Endothelial cell of umbilical vein (primary cell): ENCODE data around the gene TNFSF4. TPM values are rescaled to one million over a fixed set of nuclear protein-coding genes. Genes with fewer than 3 reads are reported as not detected.

Experiments
- BruUV-seq: library from RNA; stranded (reverse); fragments of 400-500 nt; replicated peaks from 2 replicates; lab custom pipeline; 2021; lab: Mats Ljungman, UMichigan
- CTCF ChIA-PET: fragments of 300-600, 350-600 bp; sonication (Branson Sonifier 250); formaldehyde crosslinking; loops from one replicate; lab custom pipeline; 2021; ENCODE audit warnings: antibody characterized with exemption, inconsistent platforms; lab: Charles Lee
- POLR2A ChIA-PET: fragments of 300-600, 350-600 bp; sonication (Branson Sonifier 250); formaldehyde crosslinking; loops from one replicate; lab custom pipeline; 2021; ENCODE audit warnings: antibody characterized with exemption, inconsistent platforms; lab: Charles Lee
- DNase-seq: peaks from one replicate; pipeline ENCODE4 v3.0.0-alpha.2; 2011; ENCODE audit warnings: low read depth, low spot score
- FAIRE-seq: peaks from 2 replicates; lab custom pipeline; 2011; peaks lifted over from hg19 to GRCh38; lab: Jason Lieb, UNC
- H2AFZ ChIP-seq: 2 replicates; pipeline ENCODE4 v1.6.0; 2012; ENCODE audit warnings: low read depth, low read length, control low read depth, inconsistent platforms
- H3K27ac ChIP-seq: 2 replicates; pipeline ENCODE4 v1.5.1; 2011; ENCODE audit warnings: low read depth, mild to moderate bottlenecking, control low read depth, low read length, moderate library complexity; ENCODE audit not compliant: insufficient read depth
- H3K27me3 ChIP-seq, 2 experiments: 2 replicates each; pipeline versions ENCODE4 v1.6.0 to v1.6.1; 2011; ENCODE audit warnings: low read length in 2 of 2, mixed read lengths in 1 of 2; ENCODE audit not compliant: control insufficient read depth in 2 of 2, insufficient read depth in 2 of 2
- H3K36me3 ChIP-seq, 2 experiments: 2 replicates in 1 of 2; 3 replicates in 1 of 2; pipeline ENCODE4 v1.5.1; 2011; ENCODE audit warnings: low read length in 2 of 2, mild to moderate bottlenecking in 1 of 2, moderate library complexity in 1 of 2; ENCODE audit not compliant: control insufficient read depth in 2 of 2, insufficient read depth in 2 of 2; ENCODE audit errors: extremely low read depth in 1 of 2
- H3K4me1 ChIP-seq: 3 replicates; pipeline ENCODE4 v1.5.1; 2011; ENCODE audit warnings: mild to moderate bottlenecking, low read length; ENCODE audit not compliant: control insufficient read depth, insufficient read depth; ENCODE audit errors: extremely low read depth
- H3K4me2 ChIP-seq: 2 replicates; pipeline ENCODE4 v1.6.1; 2011; ENCODE audit warnings: low read length, control low read depth, mixed read lengths; ENCODE audit not compliant: insufficient read depth
- H3K4me3 ChIP-seq, 3 experiments: fragments of 200-600 bp in 1 of 3; sonication (generic), shearing (Covaris generic) in 1 of 3; replicated peaks in 1 of 3; 2 replicates each; pipeline ENCODE4 v1.5.1; 2011 to 2016; ENCODE audit warnings: control low read depth in 3 of 3, low read length in 3 of 3, mild to moderate bottlenecking in 2 of 3, inconsistent platforms in 1 of 3, low read depth in 1 of 3, moderate library complexity in 1 of 3; ENCODE audit not compliant: insufficient read depth in 1 of 3
- H3K79me2 ChIP-seq: 2 replicates; pipeline ENCODE4 v1.6.0; 2012; ENCODE audit warnings: low read length, inconsistent platforms; ENCODE audit not compliant: control insufficient read depth, insufficient read depth
- H3K9ac ChIP-seq: replicated peaks from 2 replicates; pipeline ENCODE3; 2011; ENCODE audit warnings: low read length, control low read depth; ENCODE audit not compliant: insufficient read depth; ENCODE audit errors: extremely low read depth
- H3K9me1 ChIP-seq: replicated peaks from 3 replicates; pipeline ENCODE4 v1.6.0; 2011; ENCODE audit warnings: mild to moderate bottlenecking, low read length; ENCODE audit not compliant: control insufficient read depth, insufficient read depth; ENCODE audit errors: extremely low read depth
- H3K9me3 ChIP-seq: replicated peaks from 2 replicates; pipeline ENCODE4 v1.5.1; 2012; ENCODE audit warnings: low read length, inconsistent platforms; ENCODE audit not compliant: control insufficient read depth, insufficient read depth
- H4K20me1 ChIP-seq: replicated peaks from 2 replicates; pipeline ENCODE3; 2011; ENCODE audit warnings: mild to moderate bottlenecking, low read length; ENCODE audit not compliant: control insufficient read depth, insufficient read depth; ENCODE audit errors: extremely low read depth
- EZH2 ChIP-seq: IDR thresholded peaks from 2 replicates; pipeline ENCODE4 v1.6.1; 2012; ENCODE audit warnings: borderline replicate concordance, low read depth, mild to moderate bottlenecking, moderate library complexity, low read length, inconsistent platforms; ENCODE audit not compliant: severe bottlenecking
- FOS ChIP-seq: IDR thresholded peaks from 2 replicates; pipeline ENCODE4 v1.6.1; 2011; ENCODE audit warnings: mild to moderate bottlenecking, low read length, moderate library complexity, borderline replicate concordance; ENCODE audit not compliant: insufficient read depth
- GATA2 ChIP-seq: IDR thresholded peaks from 2 replicates; pipeline ENCODE4 v1.7.0; 2011; ENCODE audit warnings: low read depth, mild to moderate bottlenecking, moderate library complexity, mixed read lengths, low read length; ENCODE audit not compliant: insufficient read length, insufficient read depth
- JUN ChIP-seq: IDR thresholded peaks from 2 replicates; pipeline ENCODE4 v1.6.1; 2011; ENCODE audit warnings: borderline replicate concordance, low read depth; ENCODE audit not compliant: insufficient read length, insufficient read depth
- MYC ChIP-seq: IDR thresholded peaks from one replicate; pipeline ENCODE4 v1.6.1; 2011; ENCODE audit warnings: mild to moderate bottlenecking, low read depth, low read length
- POLR2A ChIP-seq: IDR thresholded peaks from 2 replicates; pipeline ENCODE4 v1.6.1; 2012; ENCODE audit warnings: low read depth, mild to moderate bottlenecking, control low read depth, low read length
- POLR2AphosphoS5 ChIP-seq: IDR thresholded peaks from 2 replicates; pipeline ENCODE4 v1.6.1; 2012; ENCODE audit warnings: low read depth, mild to moderate bottlenecking, control low read depth, low read length, moderate library complexity; ENCODE audit not compliant: insufficient read depth
- dilution Hi-C: fragments of 300-500 bp; cut with MboI; formaldehyde crosslinking; loops from one replicate; pipeline ENCODE4 v1.15.0; 2019; ENCODE audit warnings: low sequenced_read_pairs; ENCODE audit not compliant: extremely low pct_ligation_motif_present
- intact Hi-C: fragments of 100-400 bp; cut with micrococcal nuclease; formaldehyde crosslinking; loops from one replicate; pipeline ENCODE4 v1.10.0; 2022
- polyA plus RNA-seq, 4 experiments: library from polyadenylated mRNA; depleted of rRNA in 3 of 4; stranded (reverse) in 3 of 4; unstranded in 1 of 4; fragments of >200 nt; gene quantifications; 2 replicates each; pipeline versions ENCODE4 v1.2.1 to v1.2.3, GENCODE V29; 2011 to 2012; ENCODE audit warnings: missing spikeins in 1 of 4
- total RNA-seq: library from RNA; stranded (reverse); gene quantifications from 2 replicates; pipeline ENCODE4 v1.2.3, GENCODE V29; 2021
- TF ChIP-seq, protein P1 (sequence below), 2 donors: IDR thresholded peaks; 1 replicate in 1 of 2; 2 replicates in 1 of 2; pipeline ENCODE4 v1.5.1; 2011; ENCODE audit warnings: low read length in 2 of 2, mild to moderate bottlenecking in 2 of 2, moderate library complexity in 2 of 2, control low read depth in 1 of 2, inconsistent platforms in 1 of 2, low read depth in 1 of 2; ENCODE audit not compliant: insufficient read depth in 1 of 2; ENCODE audit errors: extremely low read depth in 1 of 2
- TF ChIP-seq, protein P2 (sequence below): IDR thresholded peaks from 2 replicates; pipeline ENCODE4 v1.6.1; 2011; ENCODE audit not compliant: insufficient read depth, insufficient read length

Gene TNFSF4
- total and polyA plus RNA-seq, 2 donors (not counting 3 experiments of a cell fraction or from before 2014, with no cell fraction given): 44.9 to 88.1 TPM

DNA sequence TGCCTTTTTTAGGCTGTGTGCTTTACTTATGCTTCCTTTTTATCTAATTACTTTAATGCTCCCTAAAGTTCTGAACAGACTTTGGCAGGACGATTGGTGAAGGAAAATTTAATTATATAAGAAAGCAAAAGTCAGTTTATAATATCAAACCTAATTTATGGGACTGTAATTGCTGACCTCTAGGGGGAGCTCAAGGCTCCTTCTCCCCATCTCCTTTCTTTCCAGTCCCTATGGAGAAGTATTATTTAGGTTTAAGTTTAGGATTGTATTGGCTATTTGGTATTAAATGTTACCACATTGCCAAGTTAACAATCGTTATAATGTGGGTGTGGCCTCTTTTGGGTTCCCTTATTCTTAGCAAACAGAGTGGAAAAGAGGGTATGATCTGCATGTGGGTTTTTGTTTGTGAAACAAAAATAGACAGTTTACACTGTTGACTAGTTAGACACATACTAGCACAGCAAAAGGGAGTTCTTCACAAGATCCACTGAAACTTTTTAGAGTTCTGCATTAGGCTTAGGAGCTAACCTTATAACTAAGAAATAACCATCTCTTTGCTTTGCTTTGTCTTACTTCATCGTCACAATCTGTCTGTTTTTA lies 48.2 kb upstream of the TNFSF4 start:
- DNase-seq: peak; percentile 56
- FAIRE-seq: peak; percentile 77
- no peaks in the 10 kb centered on the region for H3K4me1 ChIP-seq
- H2AFZ ChIP-seq: peak overlapping the region; percentile 8
- H3K9me3 ChIP-seq: no peaks in the 10 kb centered on the region
- CTCF ChIA-PET: interaction anchor here (0.6 to 1.8 kb wide), 37 partner anchors 8 to 510 kb away, joined by 3 to 14 read pairs (median 4); partner anchors contain the start of gene TNFSF4
- no peak overlapping the region for H3K9ac ChIP-seq
- H3K4me3 ChIP-seq: no peak overlapping the region
- intact Hi-C loops: loop anchor here (2.0 to 5.0 kb wide), 3 partner anchors 222 to 509 kb away; partner anchors contain the start of gene PRDX6
- BruUV-seq: no TSS peak
- H3K27ac ChIP-seq: no peak overlapping the region
- no peak overlapping the region for H3K4me2 ChIP-seq
- POLR2A ChIA-PET: no interaction called here
- H3K27me3 ChIP-seq: no peaks in the 10 kb centered on the region
- no peak for TF ChIP-seq POLR2A
- TF ChIP-seq, protein P1, sequence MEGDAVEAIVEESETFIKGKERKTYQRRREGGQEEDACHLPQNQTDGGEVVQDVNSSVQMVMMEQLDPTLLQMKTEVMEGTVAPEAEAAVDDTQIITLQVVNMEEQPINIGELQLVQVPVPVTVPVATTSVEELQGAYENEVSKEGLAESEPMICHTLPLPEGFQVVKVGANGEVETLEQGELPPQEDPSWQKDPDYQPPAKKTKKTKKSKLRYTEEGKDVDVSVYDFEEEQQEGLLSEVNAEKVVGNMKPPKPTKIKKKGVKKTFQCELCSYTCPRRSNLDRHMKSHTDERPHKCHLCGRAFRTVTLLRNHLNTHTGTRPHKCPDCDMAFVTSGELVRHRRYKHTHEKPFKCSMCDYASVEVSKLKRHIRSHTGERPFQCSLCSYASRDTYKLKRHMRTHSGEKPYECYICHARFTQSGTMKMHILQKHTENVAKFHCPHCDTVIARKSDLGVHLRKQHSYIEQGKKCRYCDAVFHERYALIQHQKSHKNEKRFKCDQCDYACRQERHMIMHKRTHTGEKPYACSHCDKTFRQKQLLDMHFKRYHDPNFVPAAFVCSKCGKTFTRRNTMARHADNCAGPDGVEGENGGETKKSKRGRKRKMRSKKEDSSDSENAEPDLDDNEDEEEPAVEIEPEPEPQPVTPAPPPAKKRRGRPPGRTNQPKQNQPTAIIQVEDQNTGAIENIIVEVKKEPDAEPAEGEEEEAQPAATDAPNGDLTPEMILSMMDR (IDR thresholded peaks at IDR 0.05; ENCODE audit: extremely low read depth in 1 of 2, insufficient read depth in 1 of 2, low read depth in 1 of 2, low read length in 2 of 2): peak; percentile 61 to 66
- H3K36me3 ChIP-seq: no peaks in the 10 kb centered on the region
- H3K79me2 ChIP-seq: no peaks in the 10 kb centered on the region
- H3K9me1 ChIP-seq: no peaks in the 10 kb centered on the region
- dilution Hi-C loops: no loop called here
- no peaks in the 10 kb centered on the region for H4K20me1 ChIP-seq

DNA sequence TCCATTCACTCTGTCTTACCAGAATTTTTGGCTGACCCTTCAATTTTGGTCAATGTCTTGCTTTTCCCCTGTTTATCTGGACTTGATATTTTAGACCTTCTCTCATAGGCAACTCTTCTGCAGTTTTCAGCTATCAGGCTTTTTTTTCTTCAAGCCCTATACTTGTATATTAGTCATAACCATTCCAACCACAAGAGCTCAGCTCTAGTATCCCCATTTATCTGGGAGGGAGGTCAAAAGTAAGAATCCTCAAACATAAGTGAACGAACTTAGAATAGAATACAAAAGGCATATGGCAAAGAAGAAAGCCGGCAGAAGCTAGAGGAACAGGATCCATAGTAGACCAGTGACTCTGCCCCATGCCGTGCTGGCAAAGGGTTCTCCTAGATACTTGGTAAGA lies 45.9 kb upstream of the TNFSF4 start:
- DNase-seq (no peak), FAIRE-seq (no peak)
- Histone ChIP-seq H3K4me3 (no peak overlapping the region), H3K9me3 (no peaks in the 10 kb centered on the region), H3K27me3 (no peaks in the 10 kb centered on the region), H3K27ac (no peak overlapping the region), H3K79me2 (no peaks in the 10 kb centered on the region), H2AFZ (no peak overlapping the region), H3K4me1 (no peaks in the 10 kb centered on the region), H3K4me2 (no peak overlapping the region), H4K20me1 (no peaks in the 10 kb centered on the region), H3K9me1 (no peaks in the 10 kb centered on the region), H3K9ac (no peak overlapping the region), H3K36me3 (no peaks in the 10 kb centered on the region)
- TF ChIP-seq, protein P2, sequence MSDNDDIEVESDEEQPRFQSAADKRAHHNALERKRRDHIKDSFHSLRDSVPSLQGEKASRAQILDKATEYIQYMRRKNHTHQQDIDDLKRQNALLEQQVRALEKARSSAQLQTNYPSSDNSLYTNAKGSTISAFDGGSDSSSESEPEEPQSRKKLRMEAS: no peak
- no peak for TF ChIP-seq FOS
- no peak for TF ChIP-seq JUN
- no peak for TF ChIP-seq POLR2AphosphoS5
- TF ChIP-seq, protein P1 (IDR thresholded peaks at IDR 0.05; ENCODE audit: extremely low read depth in 1 of 2, insufficient read depth in 1 of 2, low read depth in 1 of 2, low read length in 2 of 2): no peak
- no peak for TF ChIP-seq POLR2A
- no peak for TF ChIP-seq GATA2
- TF ChIP-seq EZH2: no peak
- TF ChIP-seq MYC: no peak
- dilution Hi-C loops: no loop called here
- BruUV-seq: no TSS peak
- CTCF ChIA-PET: interaction anchor here (0.8 kb wide), 2 partner anchors 10 to 177 kb away, joined by 3 to 5 read pairs; no protein-coding TSS in a partner anchor
- POLR2A ChIA-PET: no interaction called here
- intact Hi-C loops: no loop called here
